NOMO-1 treated with DMSO at 0.1 percent for 48 hours (cell line): ENCODE results near the gene TXNDC17.
A peak's percentile ranks its signal among the peaks of the same experiment; 100 is the strongest.
"Not testable (repeated sequence)": the region's sequence is repeated elsewhere in the genome, so short reads cannot be mapped to it uniquely, and the experiment has no call there.

Source experiments
- DNase-seq: peaks from one replicate; lab custom pipeline; 2025; ENCODE audit not compliant: unreplicated experiment; lab: John Stamatoyannopoulos, UW

TXNDC17 gene

GRCh38 chr17:6636616-6637457 is 4.0 kb upstream of the TXNDC17 start:
- DNase-seq, result no peak

- no peak for DNase-seq
Observed at GRCh38 chr17:6637458-6637840, 3.4 kb upstream of the TXNDC17 start.

- no peak for DNase-seq
Observed at GRCh38 chr17:6638046-6638908, 2.6 kb upstream of the TXNDC17 start.

- DNase-seq, result no peak
Observed at GRCh38 chr17:6639014-6639585, 1.8 kb upstream of the TXNDC17 start.

GRCh38 chr17:6639586-6640535 is 999 bp upstream of the TXNDC17 start:
- DNase-seq, result peak; percentile 21

- peak; percentile 28 for DNase-seq
Observed at GRCh38 chr17:6641247-6641863, 495 bp downstream of the TXNDC17 start.

- DNase-seq, result no peak
Observed at GRCh38 chr17:6642592-6642991, 1.7 kb downstream of the TXNDC17 start.

- no peak for DNase-seq
Observed at GRCh38 chr17:6643451-6644125, 2.7 kb downstream of the TXNDC17 start.

- DNase-seq, result no peak
Observed at GRCh38 chr17:6648181-6648580, 7.3 kb downstream of the TXNDC17 start.

GRCh38 chr17:6651354-6651918 is 10.6 kb downstream of the TXNDC17 start, which contains the start of the genes C17orf100 and MED31:
Gene C17orf100 (plus strand): TSS chr17:6651762. CDS start chr17:6651914, 152 bp downstream.
Gene MED31 (minus strand): TSS chr17:6651605. CDS start chr17:6651528, 77 bp downstream.
- DNase-seq, result peak; percentile 92

- peak; percentile 23 for DNase-seq
Observed at GRCh38 chr17:6651919-6652452, 11.1 kb downstream of the TXNDC17 start.

GRCh38 chr17:6654841-6655731 is 14.2 kb downstream of the TXNDC17 start:
- no peak for DNase-seq

GRCh38 chr17:6655732-6656361 is 15.0 kb downstream of the TXNDC17 start:
- not testable (repeated sequence) for DNase-seq

GRCh38 chr17:6656797-6657632 is 16.2 kb downstream of the TXNDC17 start:
- DNase-seq, result not testable (repeated sequence)

GRCh38 chr17:6657633-6658287 is 16.9 kb downstream of the TXNDC17 start:
- DNase-seq, result no peak

- not testable (repeated sequence) for DNase-seq
Observed at GRCh38 chr17:6658411-6658810, 17.6 kb downstream of the TXNDC17 start.
